HEK293 (cell line): Measurements from ENCODE around the gene BIRC5.

Experiments used
- IKZF3 ChIP-seq: fragments of 450-650 bp; IDR thresholded peaks from 2 replicates; pipeline ENCODE4 v1.5.0; 2018; ENCODE audit warnings: missing biosample characterization, mild to moderate bottlenecking, missing genetic modification characterization, moderate library complexity
- KLF8 ChIP-seq: fragments of 450-650 bp; formaldehyde crosslinking; IDR thresholded peaks from 2 replicates; pipeline ENCODE4 v1.5.1; 2016; ENCODE audit warnings: missing biosample characterization, missing genetic modification characterization
- MEIS1 ChIP-seq: sonication (generic); formaldehyde crosslinking; IDR thresholded peaks from 2 replicates; pipeline ENCODE4 v1.8.1; 2022; ENCODE audit warnings: missing genetic modification reagents, mild to moderate bottlenecking, borderline replicate concordance
- MZF1 ChIP-seq: fragments of 450-650 bp; formaldehyde crosslinking; IDR thresholded peaks from 2 replicates; pipeline ENCODE4 v1.5.1; 2017; ENCODE audit warnings: missing biosample characterization, missing genetic modification characterization, borderline replicate concordance
- SP3 ChIP-seq: fragments of 450-650 bp; formaldehyde crosslinking; IDR thresholded peaks from 2 replicates; pipeline ENCODE4 v1.5.1; 2016; ENCODE audit warnings: missing biosample characterization, missing genetic modification characterization
- ZBTB20 ChIP-seq: fragments of 450-650 bp; formaldehyde crosslinking; IDR thresholded peaks from 2 replicates; pipeline ENCODE4 v1.5.1; 2016; ENCODE audit warnings: missing biosample characterization, missing genetic modification characterization
- ZBTB21 ChIP-seq: fragments of 450-650 bp; formaldehyde crosslinking; IDR thresholded peaks from 2 replicates; pipeline ENCODE4 v1.5.1; 2017; ENCODE audit warnings: missing biosample characterization, missing genetic modification characterization
- ZBTB48 ChIP-seq: fragments of 450-650 bp; formaldehyde crosslinking; IDR thresholded peaks from 2 replicates; pipeline ENCODE4 v1.5.1; 2016; ENCODE audit warnings: missing biosample characterization, missing genetic modification characterization
- ZEB2 ChIP-seq: fragments of 450-650 bp; formaldehyde crosslinking; IDR thresholded peaks from 2 replicates; pipeline ENCODE4 v1.5.1; 2016; ENCODE audit warnings: missing biosample characterization, missing genetic modification characterization
- ZNF558 ChIP-seq: fragments of 450-650 bp; formaldehyde crosslinking; IDR thresholded peaks from 2 replicates; pipeline ENCODE4 v1.5.1; 2016; ENCODE audit warnings: missing biosample characterization, missing genetic modification characterization
- ZNF560 ChIP-seq: fragments of 450-650 bp; formaldehyde crosslinking; IDR thresholded peaks from 2 replicates; pipeline ENCODE4 v1.5.1; 2017; ENCODE audit warnings: missing biosample characterization, missing genetic modification characterization, borderline replicate concordance
- ZNF791 ChIP-seq: fragments of 450-650 bp; formaldehyde crosslinking; IDR thresholded peaks from 2 replicates; pipeline ENCODE4 v1.5.1; 2016; ENCODE audit warnings: missing biosample characterization, missing genetic modification characterization
- ZSCAN30 ChIP-seq: fragments of 450-650 bp; IDR thresholded peaks from 2 replicates; pipeline ENCODE4 v1.5.1; 2018; ENCODE audit warnings: missing biosample characterization, mild to moderate bottlenecking, missing genetic modification characterization, moderate library complexity
- TF ChIP-seq, protein P1 (sequence below): fragments of 450-650 bp; formaldehyde crosslinking; conservative IDR thresholded peaks from 2 replicates; pipeline ENCODE4 v1.5.1; 2016; ENCODE audit warnings: low read depth, missing biosample characterization, missing genetic modification characterization
- TF ChIP-seq, protein P2 (sequence below): fragments of 450-650 bp; formaldehyde crosslinking; conservative IDR thresholded peaks from 2 replicates; pipeline ENCODE4 v1.5.1; 2016; ENCODE audit warnings: low read depth, missing biosample characterization, missing genetic modification characterization
- TF ChIP-seq, protein P3 (sequence below): fragments of 450-650 bp; formaldehyde crosslinking; IDR thresholded peaks from 2 replicates; pipeline ENCODE4 v1.5.1; 2017; ENCODE audit warnings: missing biosample characterization, missing genetic modification characterization
- TF ChIP-seq, protein P4 (sequence below): fragments of 450-650 bp; formaldehyde crosslinking; IDR thresholded peaks from 2 replicates; pipeline ENCODE4 v1.5.1; 2016; ENCODE audit warnings: missing biosample characterization, missing genetic modification characterization
- TF ChIP-seq, protein P5 (sequence below): fragments of 450-650 bp; formaldehyde crosslinking; IDR thresholded peaks from 2 replicates; pipeline ENCODE4 v1.5.1; 2017; ENCODE audit warnings: missing biosample characterization, missing genetic modification characterization
- TF ChIP-seq, protein P6 (sequence below): fragments of 450-650 bp; formaldehyde crosslinking; IDR thresholded peaks from 2 replicates; pipeline ENCODE4 v1.5.1; 2016; ENCODE audit warnings: missing biosample characterization, missing genetic modification characterization

Gene BIRC5

DNA sequence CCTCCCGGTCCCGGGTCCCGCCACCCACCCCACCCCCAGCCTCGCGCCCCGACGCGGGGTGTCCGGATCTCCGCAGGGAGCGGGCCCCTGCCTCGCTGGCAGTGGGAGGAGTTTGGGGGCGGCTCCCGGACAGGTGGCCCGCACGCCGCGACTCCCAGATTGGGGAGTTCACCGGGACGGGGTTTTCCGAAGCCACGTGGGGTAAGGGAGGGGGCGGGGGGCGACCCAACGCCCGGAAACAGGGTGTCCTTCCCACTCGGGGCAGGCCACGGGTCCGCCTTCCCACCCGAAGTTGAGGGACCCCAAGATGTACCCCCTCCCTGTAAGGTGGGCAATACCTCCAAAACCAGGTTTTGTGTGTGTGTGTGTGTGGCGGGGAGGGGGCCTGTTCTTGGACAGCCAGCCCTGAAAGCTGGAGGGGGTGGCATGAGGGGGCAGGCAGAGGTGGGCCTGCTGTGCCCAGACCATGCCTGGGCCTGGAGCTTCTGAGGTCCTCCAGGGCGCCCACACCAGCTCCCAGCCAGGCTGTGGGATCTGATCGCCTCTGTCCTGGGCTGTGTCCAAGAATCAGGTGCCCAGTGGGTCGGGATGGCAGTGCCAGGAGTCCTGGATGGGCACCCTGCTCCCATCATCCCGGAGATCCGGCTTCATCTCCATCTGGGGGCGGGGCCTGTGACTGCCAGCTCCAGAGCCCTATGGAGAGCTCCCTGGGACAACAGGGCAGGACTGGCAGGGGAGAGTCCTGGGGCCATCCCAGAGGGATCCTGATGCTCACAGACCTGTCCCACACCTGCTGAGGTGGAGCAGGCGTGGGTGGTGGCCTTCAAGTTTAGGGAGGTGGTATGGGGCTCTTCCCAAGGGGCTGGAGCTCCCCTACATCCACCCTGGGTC lies 44.9 kb upstream of the BIRC5 start (continued):
- TF ChIP-seq, protein P1, sequence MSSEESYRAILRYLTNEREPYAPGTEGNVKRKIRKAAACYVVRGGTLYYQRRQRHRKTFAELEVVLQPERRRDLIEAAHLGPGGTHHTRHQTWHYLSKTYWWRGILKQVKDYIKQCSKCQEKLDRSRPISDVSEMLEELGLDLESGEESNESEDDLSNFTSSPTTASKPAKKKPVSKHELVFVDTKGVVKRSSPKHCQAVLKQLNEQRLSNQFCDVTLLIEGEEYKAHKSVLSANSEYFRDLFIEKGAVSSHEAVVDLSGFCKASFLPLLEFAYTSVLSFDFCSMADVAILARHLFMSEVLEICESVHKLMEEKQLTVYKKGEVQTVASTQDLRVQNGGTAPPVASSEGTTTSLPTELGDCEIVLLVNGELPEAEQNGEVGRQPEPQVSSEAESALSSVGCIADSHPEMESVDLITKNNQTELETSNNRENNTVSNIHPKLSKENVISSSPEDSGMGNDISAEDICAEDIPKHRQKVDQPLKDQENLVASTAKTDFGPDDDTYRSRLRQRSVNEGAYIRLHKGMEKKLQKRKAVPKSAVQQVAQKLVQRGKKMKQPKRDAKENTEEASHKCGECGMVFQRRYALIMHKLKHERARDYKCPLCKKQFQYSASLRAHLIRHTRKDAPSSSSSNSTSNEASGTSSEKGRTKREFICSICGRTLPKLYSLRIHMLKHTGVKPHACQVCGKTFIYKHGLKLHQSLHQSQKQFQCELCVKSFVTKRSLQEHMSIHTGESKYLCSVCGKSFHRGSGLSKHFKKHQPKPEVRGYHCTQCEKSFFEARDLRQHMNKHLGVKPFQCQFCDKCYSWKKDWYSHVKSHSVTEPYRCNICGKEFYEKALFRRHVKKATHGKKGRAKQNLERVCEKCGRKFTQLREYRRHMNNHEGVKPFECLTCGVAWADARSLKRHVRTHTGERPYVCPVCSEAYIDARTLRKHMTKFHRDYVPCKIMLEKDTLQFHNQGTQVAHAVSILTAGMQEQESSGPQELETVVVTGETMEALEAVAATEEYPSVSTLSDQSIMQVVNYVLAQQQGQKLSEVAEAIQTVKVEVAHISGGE (tag by site-specific recombination): no peak
- TF ChIP-seq, protein P2, sequence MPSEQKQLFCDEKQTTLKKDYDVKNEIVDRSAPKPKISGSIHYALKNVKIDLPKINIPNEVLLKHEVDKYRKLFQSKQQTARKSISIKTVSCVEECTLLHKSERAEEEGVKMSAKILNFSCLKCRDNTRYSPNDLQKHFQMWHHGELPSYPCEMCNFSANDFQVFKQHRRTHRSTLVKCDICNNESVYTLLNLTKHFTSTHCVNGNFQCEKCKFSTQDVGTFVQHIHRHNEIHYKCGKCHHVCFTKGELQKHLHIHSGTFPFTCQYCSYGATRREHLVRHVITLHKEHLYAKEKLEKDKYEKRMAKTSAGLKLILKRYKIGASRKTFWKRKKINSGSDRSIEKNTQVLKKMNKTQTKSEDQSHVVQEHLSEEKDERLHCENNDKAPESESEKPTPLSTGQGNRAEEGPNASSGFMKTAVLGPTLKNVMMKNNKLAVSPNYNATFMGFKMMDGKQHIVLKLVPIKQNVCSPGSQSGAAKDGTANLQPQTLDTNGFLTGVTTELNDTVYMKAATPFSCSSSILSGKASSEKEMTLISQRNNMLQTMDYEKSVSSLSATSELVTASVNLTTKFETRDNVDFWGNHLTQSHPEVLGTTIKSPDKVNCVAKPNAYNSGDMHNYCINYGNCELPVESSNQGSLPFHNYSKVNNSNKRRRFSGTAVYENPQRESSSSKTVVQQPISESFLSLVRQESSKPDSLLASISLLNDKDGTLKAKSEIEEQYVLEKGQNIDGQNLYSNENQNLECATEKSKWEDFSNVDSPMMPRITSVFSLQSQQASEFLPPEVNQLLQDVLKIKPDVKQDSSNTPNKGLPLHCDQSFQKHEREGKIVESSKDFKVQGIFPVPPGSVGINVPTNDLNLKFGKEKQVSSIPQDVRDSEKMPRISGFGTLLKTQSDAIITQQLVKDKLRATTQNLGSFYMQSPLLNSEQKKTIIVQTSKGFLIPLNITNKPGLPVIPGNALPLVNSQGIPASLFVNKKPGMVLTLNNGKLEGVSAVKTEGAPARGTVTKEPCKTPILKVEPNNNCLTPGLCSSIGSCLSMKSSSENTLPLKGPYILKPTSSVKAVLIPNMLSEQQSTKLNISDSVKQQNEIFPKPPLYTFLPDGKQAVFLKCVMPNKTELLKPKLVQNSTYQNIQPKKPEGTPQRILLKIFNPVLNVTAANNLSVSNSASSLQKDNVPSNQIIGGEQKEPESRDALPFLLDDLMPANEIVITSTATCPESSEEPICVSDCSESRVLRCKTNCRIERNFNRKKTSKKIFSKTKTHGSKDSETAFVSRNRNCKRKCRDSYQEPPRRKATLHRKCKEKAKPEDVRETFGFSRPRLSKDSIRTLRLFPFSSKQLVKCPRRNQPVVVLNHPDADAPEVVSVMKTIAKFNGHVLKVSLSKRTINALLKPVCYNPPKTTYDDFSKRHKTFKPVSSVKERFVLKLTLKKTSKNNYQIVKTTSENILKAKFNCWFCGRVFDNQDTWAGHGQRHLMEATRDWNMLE (tag by site-specific recombination): no peak
- TF ChIP-seq IKZF3 (peak; percentile 92), MZF1 (tag by site-specific recombination) (no peak), ZSCAN30 (tag by site-specific recombination) (no peak), ZNF791 (tag by site-specific recombination) (no peak), SP3 (tag by site-specific recombination) (peak; percentile 80), ZBTB21 (tag by site-specific recombination) (no peak), KLF8 (tag by site-specific recombination) (peak; percentile 66), MEIS1 (CRISPR knock-in tag) (no peak), ZBTB48 (peak; percentile 78), ZNF560 (tag by site-specific recombination) (no peak), ZBTB20 (tag by site-specific recombination) (peak; percentile 6), ZNF558 (tag by site-specific recombination) (no peak), ZEB2 (tag by site-specific recombination) (0 out of 2 replicates have a peak, but pooled peaks have one; percentile 36)
- TF ChIP-seq, protein P3, sequence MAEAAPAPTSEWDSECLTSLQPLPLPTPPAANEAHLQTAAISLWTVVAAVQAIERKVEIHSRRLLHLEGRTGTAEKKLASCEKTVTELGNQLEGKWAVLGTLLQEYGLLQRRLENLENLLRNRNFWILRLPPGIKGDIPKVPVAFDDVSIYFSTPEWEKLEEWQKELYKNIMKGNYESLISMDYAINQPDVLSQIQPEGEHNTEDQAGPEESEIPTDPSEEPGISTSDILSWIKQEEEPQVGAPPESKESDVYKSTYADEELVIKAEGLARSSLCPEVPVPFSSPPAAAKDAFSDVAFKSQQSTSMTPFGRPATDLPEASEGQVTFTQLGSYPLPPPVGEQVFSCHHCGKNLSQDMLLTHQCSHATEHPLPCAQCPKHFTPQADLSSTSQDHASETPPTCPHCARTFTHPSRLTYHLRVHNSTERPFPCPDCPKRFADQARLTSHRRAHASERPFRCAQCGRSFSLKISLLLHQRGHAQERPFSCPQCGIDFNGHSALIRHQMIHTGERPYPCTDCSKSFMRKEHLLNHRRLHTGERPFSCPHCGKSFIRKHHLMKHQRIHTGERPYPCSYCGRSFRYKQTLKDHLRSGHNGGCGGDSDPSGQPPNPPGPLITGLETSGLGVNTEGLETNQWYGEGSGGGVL (tag by site-specific recombination): peak; percentile 62
- TF ChIP-seq, protein P4, sequence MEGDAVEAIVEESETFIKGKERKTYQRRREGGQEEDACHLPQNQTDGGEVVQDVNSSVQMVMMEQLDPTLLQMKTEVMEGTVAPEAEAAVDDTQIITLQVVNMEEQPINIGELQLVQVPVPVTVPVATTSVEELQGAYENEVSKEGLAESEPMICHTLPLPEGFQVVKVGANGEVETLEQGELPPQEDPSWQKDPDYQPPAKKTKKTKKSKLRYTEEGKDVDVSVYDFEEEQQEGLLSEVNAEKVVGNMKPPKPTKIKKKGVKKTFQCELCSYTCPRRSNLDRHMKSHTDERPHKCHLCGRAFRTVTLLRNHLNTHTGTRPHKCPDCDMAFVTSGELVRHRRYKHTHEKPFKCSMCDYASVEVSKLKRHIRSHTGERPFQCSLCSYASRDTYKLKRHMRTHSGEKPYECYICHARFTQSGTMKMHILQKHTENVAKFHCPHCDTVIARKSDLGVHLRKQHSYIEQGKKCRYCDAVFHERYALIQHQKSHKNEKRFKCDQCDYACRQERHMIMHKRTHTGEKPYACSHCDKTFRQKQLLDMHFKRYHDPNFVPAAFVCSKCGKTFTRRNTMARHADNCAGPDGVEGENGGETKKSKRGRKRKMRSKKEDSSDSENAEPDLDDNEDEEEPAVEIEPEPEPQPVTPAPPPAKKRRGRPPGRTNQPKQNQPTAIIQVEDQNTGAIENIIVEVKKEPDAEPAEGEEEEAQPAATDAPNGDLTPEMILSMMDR (tag by site-specific recombination): no peak
- TF ChIP-seq, protein P5, sequence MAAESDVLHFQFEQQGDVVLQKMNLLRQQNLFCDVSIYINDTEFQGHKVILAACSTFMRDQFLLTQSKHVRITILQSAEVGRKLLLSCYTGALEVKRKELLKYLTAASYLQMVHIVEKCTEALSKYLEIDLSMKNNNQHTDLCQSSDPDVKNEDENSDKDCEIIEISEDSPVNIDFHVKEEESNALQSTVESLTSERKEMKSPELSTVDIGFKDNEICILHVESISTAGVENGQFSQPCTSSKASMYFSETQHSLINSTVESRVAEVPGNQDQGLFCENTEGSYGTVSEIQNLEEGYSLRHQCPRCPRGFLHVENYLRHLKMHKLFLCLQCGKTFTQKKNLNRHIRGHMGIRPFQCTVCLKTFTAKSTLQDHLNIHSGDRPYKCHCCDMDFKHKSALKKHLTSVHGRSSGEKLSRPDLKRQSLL (tag by site-specific recombination): 0 out of 2 replicates have a peak, but pooled peaks have one; percentile 4
- TF ChIP-seq, protein P6, sequence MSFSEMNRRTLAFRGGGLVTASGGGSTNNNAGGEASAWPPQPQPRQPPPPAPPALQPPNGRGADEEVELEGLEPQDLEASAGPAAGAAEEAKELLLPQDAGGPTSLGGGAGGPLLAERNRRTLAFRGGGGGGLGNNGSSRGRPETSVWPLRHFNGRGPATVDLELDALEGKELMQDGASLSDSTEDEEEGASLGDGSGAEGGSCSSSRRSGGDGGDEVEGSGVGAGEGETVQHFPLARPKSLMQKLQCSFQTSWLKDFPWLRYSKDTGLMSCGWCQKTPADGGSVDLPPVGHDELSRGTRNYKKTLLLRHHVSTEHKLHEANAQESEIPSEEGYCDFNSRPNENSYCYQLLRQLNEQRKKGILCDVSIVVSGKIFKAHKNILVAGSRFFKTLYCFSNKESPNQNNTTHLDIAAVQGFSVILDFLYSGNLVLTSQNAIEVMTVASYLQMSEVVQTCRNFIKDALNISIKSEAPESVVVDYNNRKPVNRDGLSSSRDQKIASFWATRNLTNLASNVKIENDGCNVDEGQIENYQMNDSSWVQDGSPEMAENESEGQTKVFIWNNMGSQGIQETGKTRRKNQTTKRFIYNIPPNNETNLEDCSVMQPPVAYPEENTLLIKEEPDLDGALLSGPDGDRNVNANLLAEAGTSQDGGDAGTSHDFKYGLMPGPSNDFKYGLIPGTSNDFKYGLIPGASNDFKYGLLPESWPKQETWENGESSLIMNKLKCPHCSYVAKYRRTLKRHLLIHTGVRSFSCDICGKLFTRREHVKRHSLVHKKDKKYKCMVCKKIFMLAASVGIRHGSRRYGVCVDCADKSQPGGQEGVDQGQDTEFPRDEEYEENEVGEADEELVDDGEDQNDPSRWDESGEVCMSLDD (tag by site-specific recombination): peak; percentile 79
